Endodermal cell (in vitro differentiated cells): ENCODE results near the gene GEMIN7. TPM values are rescaled to one million over a fixed set of nuclear protein-coding genes. Genes with fewer than 3 reads are reported as not detected.
A peak's percentile ranks its signal among the peaks of the same experiment; 100 is the strongest.

Experiments
- DNase-seq: peaks from one replicate; pipeline ENCODE4 v3.0.0-alpha.2; 2017
- H3K27ac ChIP-seq: 2 replicates; pipeline ENCODE4 v1.5.1; 2013; ENCODE audit warnings: mild to moderate bottlenecking, low read depth, low read length, moderate library complexity
- H3K27me3 ChIP-seq: 2 replicates; pipeline ENCODE4 v1.6.1; 2013; ENCODE audit warnings: mild to moderate bottlenecking, low read length, moderate library complexity; ENCODE audit not compliant: insufficient read depth, control insufficient read depth, poor library complexity, severe bottlenecking
- H3K36me3 ChIP-seq: 2 replicates; pipeline ENCODE4 v1.7.0; 2013; ENCODE audit warnings: mild to moderate bottlenecking, low read length, moderate library complexity; ENCODE audit not compliant: control insufficient read depth, insufficient read depth
- H3K4me1 ChIP-seq: one replicate; pipeline ENCODE4 v1.7.0; 2013; ENCODE audit warnings: low read length; ENCODE audit not compliant: control insufficient read depth, insufficient read depth
- H3K4me3 ChIP-seq: 2 replicates; pipeline ENCODE4 v1.5.1; 2013; ENCODE audit warnings: mild to moderate bottlenecking, low read length, moderate library complexity
- H3K9ac ChIP-seq: 2 replicates; pipeline ENCODE4 v1.6.1; 2013; ENCODE audit warnings: mild to moderate bottlenecking, low read length, moderate library complexity; ENCODE audit not compliant: poor library complexity, severe bottlenecking; ENCODE audit errors: extremely low read depth
- H3K9me3 ChIP-seq: 2 replicates; pipeline ENCODE4 v1.6.1; 2013; ENCODE audit warnings: mild to moderate bottlenecking, low read length, moderate library complexity; ENCODE audit not compliant: control insufficient read depth
- H3K27ac Mint-ChIP-seq: 2 replicates; pipeline ENCODE4 v1.8.0; 2020; ENCODE audit warnings: mixed read lengths
- H3K27me3 Mint-ChIP-seq: 2 replicates; pipeline ENCODE4 v1.8.0; 2021; ENCODE audit warnings: mild to moderate bottlenecking, mixed read lengths; ENCODE audit not compliant: insufficient read depth
- H3K36me3 Mint-ChIP-seq: 2 replicates; pipeline ENCODE4 v1.8.0; 2020; ENCODE audit warnings: low read depth, mixed read lengths
- H3K4me1 Mint-ChIP-seq: 2 replicates; pipeline ENCODE4 v1.8.0; 2020; ENCODE audit warnings: mixed read lengths
- H3K4me3 Mint-ChIP-seq: 2 replicates; pipeline ENCODE4 v1.8.0; 2020; ENCODE audit warnings: mild to moderate bottlenecking, moderate library complexity, mixed read lengths
- H3K9me3 Mint-ChIP-seq: 2 replicates; pipeline ENCODE4 v1.8.0; 2020; ENCODE audit warnings: mild to moderate bottlenecking, mixed read lengths
- CTCF ChIP-seq: fragments of 200-600 bp; sonication (generic); conservative IDR thresholded peaks from 2 replicates; pipeline ENCODE4 v1.5.0; 2021; ENCODE audit warnings: antibody characterized with exemption, mild to moderate bottlenecking
- whole genome bisulfite sequencing, 2 experiments: methylation state at CpG; one replicate each; pipeline versions ENCODE4 v1.1.5 to v1.1.7; 2013; ENCODE audit warnings: missing lambda C conversion rate in 2 of 2, mixed read lengths in 1 of 2; ENCODE audit not compliant: insufficient coverage in 1 of 2, insufficient read length in 1 of 2; 5-methylcytosine and 5-hydroxymethylcytosine counted together
- total RNA-seq, 2 donors: library from RNA; stranded (reverse); fragmentation: NEBNext Ultra II Directional in 1 of 2; extraction: Animal tissue kit (Norgen Biotek cat#: 25700) in 1 of 2; gene quantifications; 2 replicates in 1 of 2; 3 replicates in 1 of 2; pipeline ENCODE4 v1.2.1, GENCODE V29; 2021

GEMIN7 gene
- total RNA-seq, 2 donors from 2014 or later = 56.3 to 56.6 TPM

GRCh38 chr19:45137179-45137761, 58.2 kb downstream of the GEMIN7 start:
- H3K9me3 Mint-ChIP-seq = no peaks in the 10 kb centered on the region
- no peaks in the 10 kb centered on the region for H3K27me3 Mint-ChIP-seq
- no peak for DNase-seq
- no peaks in the 10 kb centered on the region for H3K27me3 ChIP-seq
- WGBS, 2 experiments = 94 to 97% methylated on average over 13 to 17 of the region's 17 CpGs
- H3K36me3 Mint-ChIP-seq = peaks cover 13% of the 10 kb centered on the region
- peaks cover 4% of the 10 kb centered on the region for H3K36me3 ChIP-seq
- H3K4me3 Mint-ChIP-seq = no peak overlapping the region
- H3K4me1 Mint-ChIP-seq = peaks cover 9% of the 10 kb centered on the region
- no peak for TF ChIP-seq CTCF
- no peaks in the 10 kb centered on the region for H3K4me1 ChIP-seq
- peak overlapping the region; percentile 64 for H3K27ac Mint-ChIP-seq
- H3K4me3 ChIP-seq = no peak overlapping the region
- H3K9ac ChIP-seq = no peak overlapping the region
- H3K9me3 ChIP-seq = no peaks in the 10 kb centered on the region
- peak overlapping the region; percentile 34 for H3K27ac ChIP-seq

- Mint-ChIP-seq H3K27me3 (no peaks in the 10 kb centered on the region), H3K4me3 (no peak overlapping the region), H3K4me1 (peaks cover 9% of the 10 kb centered on the region), H3K36me3 (peaks cover 22% of the 10 kb centered on the region), H3K27ac (peak overlapping the region; percentile 61), H3K9me3 (no peaks in the 10 kb centered on the region)
- H3K27ac ChIP-seq = no peak overlapping the region
- H3K9me3 ChIP-seq = no peaks in the 10 kb centered on the region
- H3K27me3 ChIP-seq = no peaks in the 10 kb centered on the region
- peaks cover 14% of the 10 kb centered on the region for H3K36me3 ChIP-seq
- H3K4me3 ChIP-seq = no peak overlapping the region
- 90 to 100% methylated on average over 5 to 11 of the region's 11 CpGs for WGBS, 2 experiments
- H3K9ac ChIP-seq = no peak overlapping the region
- no peak for TF ChIP-seq CTCF
- DNase-seq = no peak
- H3K4me1 ChIP-seq = no peaks in the 10 kb centered on the region
Measured at GRCh38 chr19:45138303-45138751, 59.3 kb downstream of the GEMIN7 start.

- peak overlapping the region; percentile 17 for H3K27ac Mint-ChIP-seq
- H3K4me3 Mint-ChIP-seq = no peak overlapping the region
- Histone ChIP-seq H3K9me3 (no peaks in the 10 kb centered on the region), H3K27ac (no peak overlapping the region), H3K9ac (no peak overlapping the region), H3K4me1 (no peaks in the 10 kb centered on the region), H3K27me3 (no peaks in the 10 kb centered on the region), H3K4me3 (no peak overlapping the region), H3K36me3 (peaks cover 14% of the 10 kb centered on the region)
- H3K36me3 Mint-ChIP-seq = peaks cover 27% of the 10 kb centered on the region
- WGBS, 2 experiments = 86 to 95% methylated on average over 11 to 24 of the region's 24 CpGs
- DNase-seq = no peak
- no peaks in the 10 kb centered on the region for H3K27me3 Mint-ChIP-seq
- no peaks in the 10 kb centered on the region for H3K9me3 Mint-ChIP-seq
- H3K4me1 Mint-ChIP-seq = peaks cover 6% of the 10 kb centered on the region
- no peak for TF ChIP-seq CTCF
Measured at GRCh38 chr19:45139286-45140143, 60.5 kb downstream of the GEMIN7 start.
